ENCODE data around the gene HABP2. TPM values are rescaled to one million over a fixed set of nuclear protein-coding genes. Genes with fewer than 3 reads are reported as not detected.

Gene HABP2
- total RNA-seq, 1 donor from 2014 or later: not detected

DNA sequence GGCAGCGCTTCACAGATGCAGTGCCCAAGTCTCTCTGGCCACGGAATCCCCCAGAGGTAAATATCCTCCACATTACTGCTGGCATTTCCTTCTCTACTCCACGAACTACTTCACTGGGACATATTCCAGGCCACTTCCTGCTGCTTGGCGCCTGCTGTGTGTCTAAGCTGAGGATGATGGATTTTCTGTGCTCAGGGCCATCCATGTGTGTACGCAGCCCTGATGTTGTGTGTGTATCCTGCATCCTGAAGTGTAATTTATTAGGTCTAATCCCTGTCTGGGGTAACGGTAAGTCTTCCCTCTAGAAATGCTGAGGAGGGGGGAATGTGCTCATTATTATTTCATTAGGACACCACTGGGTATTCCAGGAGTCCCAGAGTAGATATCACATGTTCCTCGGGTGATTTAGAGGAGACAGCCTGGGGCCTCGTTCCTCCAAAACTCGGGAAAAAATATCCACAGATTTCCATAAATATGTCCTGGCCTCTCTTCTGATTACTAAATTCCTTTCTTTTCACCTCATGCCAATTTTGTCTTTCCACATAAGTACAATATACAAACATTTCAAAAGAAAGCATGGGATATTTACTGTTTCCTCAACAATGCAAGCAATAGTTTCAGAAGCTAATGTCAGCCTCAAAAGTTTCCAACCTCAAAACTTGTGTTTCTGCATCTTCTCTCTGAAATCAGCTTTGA is 25.5 kb upstream of the HABP2 start:
- DNase-seq: peak; percentile 30

DNA sequence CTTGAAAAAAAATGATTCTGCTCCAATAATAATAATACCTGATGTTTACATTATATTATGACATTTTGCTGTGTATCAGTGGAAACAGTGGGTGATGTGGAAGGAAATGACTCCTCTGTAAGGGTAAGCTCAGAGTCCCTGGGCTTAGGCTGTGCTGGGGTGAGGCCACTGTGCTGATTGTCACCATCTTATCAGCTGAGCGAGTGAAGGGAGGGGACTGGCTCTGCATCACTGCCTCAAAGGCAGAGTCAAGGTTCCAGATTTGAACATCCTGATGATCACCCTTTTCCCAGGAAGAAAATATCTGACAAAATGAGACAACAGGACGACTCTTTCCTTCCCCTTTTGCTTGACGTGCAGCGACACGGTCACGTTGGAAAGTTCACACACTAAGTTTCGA is 24.0 kb upstream of the HABP2 start:
- no peak for DNase-seq

DNA sequence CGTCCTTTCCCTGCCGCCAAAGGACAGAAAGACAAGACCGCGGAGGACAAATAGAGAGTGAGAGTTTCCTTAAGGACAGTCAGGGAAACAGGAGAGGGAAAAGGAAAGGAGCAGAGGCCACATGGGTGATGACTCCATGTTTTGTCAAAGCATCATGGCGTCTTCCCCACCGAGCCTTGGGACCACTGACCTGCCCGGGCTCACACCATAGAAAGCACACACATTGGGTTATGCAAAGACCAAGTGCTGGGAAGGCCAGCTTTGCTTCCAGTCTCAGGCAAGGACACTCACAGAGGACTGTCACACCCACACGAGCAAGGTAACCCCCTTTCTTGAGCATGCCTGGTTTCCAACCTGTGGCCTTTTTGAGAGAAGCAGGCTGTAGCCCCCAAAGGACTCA is 23.3 kb upstream of the HABP2 start:
- no peak for DNase-seq

GRCh38 chr10:113530476-113530875 is 22.4 kb upstream of the HABP2 start:
- DNase-seq: no peak

DNA sequence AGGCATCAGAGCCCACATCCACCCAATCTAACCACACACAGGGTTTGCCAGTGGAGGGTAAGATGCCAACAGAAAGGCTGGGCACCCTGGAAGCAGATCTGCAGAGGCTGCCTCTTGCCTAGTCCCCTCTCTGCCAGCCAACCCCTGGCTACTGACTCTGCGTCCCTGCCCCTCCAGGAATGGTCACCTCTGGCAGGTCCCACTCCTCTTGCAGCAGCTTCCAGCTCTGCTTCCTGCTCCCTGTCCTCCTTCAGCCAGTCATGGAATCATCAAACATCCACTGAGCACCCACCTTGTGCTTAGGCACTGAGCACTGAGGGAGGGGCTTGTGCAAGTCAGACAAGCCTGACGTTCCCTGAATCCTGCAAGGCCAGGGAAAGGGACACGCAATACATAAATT is 20.1 kb upstream of the HABP2 start:
- no peak for DNase-seq

DNA sequence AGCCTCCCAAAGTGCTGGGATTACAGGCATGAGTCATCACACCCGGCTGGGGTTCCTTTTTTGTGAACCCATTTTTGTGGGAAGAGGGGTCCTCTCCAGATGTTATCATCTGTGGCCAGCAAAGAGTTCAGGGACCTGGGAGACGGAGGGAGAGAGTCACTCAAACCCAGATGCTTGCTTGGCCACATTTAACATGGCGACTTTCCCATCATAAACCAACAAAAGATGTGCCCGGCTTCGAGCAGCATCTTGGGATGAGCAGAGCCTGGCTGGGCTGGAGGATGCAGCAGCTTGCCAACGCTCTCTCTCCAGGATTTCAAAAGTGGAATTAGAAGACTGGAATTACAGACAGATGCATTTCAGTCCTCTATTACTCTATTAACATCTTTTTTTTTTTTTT is 19.1 kb upstream of the HABP2 start:
- no peak for DNase-seq

- DNase-seq: no peak
Observed at GRCh38 chr10:113534423-113534822, 18.4 kb upstream of the HABP2 start.

- DNase-seq: no peak
Observed at GRCh38 chr10:113537672-113538071, 15.2 kb upstream of the HABP2 start.

DNA sequence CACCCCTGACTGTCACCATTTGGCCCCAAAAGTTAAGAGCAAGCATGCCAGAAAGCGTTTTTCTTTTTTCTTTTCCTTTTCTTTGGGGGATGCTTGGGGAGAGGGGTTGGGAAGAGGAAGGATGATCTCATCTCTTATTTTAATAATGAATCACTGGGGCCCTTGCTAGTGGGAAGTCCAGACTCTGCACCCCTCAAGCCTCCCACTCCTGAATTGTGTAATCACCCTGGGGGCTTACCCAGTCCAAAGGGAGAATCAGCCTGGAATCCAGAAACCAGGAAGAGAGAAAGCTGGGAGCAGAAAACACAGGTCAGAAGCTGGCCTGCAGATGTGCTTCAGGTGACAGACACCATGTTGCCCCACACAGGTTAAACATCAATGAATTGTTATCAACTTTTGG is 14.7 kb upstream of the HABP2 start:
- DNase-seq: no peak

DNA sequence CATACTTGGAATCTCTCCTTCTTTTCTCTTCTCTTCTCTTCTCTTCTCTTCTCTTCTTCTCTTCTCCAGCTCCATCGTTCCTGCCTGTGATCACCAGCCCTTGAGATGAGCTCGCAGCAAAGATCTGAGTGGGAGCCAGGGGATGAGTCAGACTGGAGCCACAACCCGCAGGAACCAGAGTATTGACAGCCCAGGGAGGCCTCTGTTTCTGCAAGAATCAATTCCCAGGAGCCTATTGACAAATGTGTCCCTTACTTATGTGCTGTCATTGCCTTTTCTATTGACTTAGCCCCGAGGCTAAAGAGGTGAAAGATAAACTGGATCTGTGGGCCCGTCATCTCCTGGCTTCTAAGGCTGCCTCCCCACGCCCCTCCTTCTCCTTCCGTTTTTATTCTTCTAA is 13.1 kb upstream of the HABP2 start:
- DNase-seq: no peak

DNA sequence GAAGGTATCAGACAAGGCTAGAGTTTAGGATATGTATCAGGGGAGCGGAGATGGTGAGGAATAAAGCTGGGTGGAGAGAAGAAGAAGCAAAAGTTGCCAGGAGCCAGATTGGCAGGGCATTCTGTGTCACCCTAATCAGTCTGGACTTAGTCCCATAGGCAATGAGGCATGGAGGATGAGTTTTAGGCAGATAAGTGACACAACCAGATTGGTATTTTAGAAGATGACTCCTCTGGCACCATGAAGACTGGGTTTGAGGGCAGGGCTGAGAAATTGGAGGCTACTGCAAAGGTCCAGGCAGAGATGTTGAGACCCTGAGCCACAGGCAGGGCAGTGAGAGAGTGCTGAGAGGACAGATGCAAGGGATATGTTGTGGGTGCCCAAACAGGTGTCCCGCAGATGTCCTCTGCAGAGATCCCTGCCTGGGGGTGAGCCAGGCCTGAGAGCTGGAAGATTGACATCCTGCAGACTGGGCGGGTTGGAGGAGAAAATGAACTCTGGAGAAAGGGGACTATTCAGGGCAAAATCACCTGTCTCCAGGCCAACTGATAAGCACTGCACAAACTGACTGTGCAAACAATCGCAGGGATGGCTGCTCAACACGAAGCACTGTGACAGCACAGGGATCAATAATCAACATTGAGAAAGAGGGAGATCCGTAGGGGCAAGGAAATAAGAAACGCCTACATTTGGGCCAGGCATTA is 11.9 kb upstream of the HABP2 start:
- DNase-seq: no peak

DNA sequence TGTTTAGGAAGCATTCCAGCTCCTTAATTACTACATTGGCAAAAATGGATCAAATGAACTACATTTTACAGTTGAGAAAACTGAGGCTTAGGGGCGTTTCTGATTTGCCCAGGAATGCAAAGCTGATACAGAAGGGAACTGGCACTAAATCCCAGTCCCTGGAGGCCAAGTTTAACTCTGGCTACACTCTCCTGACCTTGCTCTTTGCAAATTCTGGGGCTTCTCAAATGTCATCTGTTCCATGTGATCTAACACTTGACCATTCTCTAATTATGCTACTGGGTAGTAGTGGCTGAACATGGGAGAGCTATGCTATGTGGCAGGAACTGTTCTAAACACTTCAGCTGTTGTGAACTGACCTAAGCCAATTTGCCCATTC is 11.3 kb upstream of the HABP2 start:
- peak; percentile 68 for DNase-seq

DNA sequence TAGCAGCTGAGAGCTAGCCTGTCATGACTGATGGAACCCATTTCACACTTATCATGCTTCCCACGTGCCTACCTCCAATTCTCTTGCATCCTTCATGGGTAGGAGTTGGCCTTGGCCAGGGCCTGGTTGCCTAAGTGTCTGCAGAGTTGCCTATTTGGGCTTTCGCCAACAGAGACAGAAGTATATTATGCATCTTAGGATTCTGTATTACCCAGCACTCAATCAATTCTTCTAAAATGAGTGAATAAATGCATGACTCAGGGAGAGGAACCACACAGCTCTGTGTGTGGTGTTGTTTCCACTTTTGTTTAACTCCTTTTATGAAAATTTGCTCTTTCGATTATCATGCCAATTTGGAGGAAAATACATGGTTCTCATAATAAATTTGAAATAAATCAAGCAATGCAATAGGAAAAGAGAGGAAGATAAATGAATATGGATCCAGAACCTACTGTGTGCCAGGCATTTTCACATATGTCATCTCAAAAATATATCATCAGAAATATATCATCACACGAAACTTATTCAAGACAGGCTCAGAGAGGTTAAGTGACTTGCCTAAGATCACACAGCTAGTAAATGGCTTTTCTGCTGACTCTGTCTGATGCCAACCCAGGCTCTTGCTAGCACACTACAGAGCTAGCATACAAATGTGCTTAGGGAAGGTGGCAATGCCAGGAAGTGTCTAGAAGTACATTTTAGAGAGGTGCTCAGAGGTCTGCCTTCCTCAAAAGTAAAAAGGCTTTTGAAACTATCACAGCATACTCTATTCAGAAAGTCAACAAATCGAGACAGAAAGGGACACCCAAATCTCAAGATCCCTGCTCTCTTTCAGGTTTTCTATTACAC is 9.5 kb upstream of the HABP2 start:
- DNase-seq: no peak

DNA sequence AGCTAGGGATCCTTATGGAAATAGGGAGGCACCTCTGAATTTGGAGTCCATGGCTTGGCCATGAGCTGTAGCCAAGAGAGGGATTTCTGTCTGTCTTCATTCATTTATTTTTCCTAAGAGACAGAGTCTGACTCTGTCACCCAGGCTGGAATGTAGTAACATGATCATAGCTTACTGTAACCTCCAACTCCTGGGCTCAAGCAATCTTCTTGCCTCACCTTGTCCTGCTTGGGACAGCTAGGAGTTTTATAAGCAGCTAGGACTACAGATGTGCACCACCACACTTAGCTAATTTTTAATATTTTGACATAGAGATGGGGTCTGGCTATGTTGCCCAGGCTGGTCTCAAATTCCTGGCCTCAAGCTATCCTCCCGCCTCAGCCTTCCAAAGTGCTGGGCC is 8.5 kb upstream of the HABP2 start:
- DNase-seq: no peak

- no peak for DNase-seq
Observed at GRCh38 chr10:113547426-113547825, 5.4 kb upstream of the HABP2 start.

DNA sequence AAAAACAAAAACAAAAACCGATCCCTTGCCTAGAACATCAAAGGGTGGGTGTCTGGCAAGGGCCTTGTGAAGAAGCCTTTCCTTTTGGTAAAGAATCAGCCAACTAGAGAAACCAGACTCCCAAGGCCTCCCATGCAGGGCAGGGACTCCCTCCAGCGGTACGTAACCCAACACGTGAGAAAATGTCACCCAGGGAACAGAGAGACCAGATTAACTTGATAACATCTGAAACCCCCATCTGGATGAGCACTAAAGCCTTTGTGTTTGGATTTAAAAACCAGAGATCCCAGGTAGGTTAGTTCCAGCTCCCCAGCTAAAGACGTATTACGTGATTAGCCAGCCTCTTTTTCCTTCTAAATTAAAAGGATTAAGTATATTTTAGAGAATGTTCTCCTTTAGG is 3.0 kb upstream of the HABP2 start:
- no peak for DNase-seq

DNA sequence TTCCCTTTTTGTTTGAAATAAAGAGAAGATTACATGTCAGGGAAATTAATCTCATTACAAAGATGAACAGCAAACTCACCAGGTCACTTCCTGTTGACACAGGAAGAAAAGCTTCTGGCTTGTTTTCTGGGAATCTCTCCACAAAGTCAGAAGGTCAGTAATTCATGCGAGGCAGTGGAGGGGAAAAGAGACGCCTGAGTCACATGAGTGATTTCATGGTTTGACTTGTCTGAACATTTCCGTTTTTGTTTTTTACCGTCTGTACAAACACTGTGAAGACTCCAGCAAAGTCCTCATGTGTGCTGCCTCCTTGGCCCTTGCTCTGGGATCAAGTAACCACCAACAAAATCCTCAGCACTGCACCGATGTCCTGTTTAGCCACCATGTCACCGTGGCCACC is 2.5 kb upstream of the HABP2 start:
- DNase-seq: no peak

GRCh38 chr10:113552014-113552413 is 839 bp upstream of the HABP2 start:
- no peak for DNase-seq

DNA sequence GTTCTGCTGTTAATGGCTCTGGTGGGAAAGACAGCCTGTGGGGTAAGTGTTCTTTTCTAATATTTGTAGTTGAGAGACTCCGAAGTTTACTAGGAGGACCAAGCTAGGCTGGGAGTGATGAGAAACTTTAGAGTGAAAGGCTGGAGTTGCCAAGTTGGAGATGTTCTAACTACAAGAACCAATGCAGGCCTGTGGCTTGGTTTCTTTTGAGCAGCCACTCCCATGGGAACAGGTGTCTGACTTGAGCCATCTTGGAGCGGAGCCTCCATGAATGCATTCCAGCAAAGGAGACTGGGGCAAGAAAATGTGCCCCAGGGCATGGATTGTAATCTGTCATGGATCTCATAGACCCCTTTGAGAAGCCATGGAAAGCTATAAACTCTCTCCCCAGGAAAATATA is 296 bp downstream of the HABP2 start:
- no peak for DNase-seq

DNA sequence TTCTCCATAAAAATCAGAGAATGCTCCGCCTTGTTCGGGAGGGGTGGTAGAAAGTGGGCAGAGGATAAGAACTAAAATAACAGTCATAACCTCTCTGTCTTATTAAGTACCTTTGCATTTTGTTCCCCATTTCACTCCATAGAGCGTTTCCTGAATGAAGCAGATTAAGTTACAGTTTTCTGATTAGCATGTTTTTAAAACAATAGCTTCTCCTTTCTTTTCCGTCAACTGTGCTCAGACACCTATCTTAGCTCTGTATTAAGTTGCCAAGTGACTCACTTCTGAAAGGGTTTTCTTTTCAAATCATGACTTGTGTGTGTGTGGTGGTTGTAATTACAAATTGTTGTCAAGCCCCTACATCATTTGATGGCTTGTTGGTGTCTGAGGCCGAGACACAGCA is 1.4 kb downstream of the HABP2 start:
- DNase-seq: no peak

DNA sequence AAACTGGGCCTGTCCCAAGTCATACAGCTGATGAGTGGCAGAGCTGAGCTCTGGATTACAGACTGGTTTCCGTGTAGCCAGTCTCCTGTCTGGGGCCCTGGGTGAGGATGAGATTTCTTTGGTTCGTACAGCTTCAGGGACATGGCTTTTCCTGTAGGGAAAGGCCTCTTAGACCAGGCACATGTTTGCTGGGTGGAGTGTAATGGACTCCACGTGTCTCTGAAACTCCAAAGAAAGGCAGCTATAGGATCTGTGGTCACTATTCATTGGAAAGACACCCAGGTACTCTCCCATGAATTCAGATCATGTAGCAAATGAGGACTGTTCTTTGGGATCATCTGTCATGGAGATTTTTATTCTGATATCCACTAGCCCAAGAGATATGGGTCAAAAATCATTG is 2.4 kb downstream of the HABP2 start:
- no peak for DNase-seq

- DNase-seq: no peak
Observed at GRCh38 chr10:113555751-113556150, 2.9 kb downstream of the HABP2 start.

GRCh38 chr10:113557424-113557862 is 4.6 kb downstream of the HABP2 start:
- DNase-seq: peak; percentile 65
